ENCODE results near the gene MAP3K7.
"Not testable (repeated sequence)": the region's sequence is repeated elsewhere in the genome, so short reads cannot be mapped to it uniquely, and the experiment has no call there.

MAP3K7 gene

DNA sequence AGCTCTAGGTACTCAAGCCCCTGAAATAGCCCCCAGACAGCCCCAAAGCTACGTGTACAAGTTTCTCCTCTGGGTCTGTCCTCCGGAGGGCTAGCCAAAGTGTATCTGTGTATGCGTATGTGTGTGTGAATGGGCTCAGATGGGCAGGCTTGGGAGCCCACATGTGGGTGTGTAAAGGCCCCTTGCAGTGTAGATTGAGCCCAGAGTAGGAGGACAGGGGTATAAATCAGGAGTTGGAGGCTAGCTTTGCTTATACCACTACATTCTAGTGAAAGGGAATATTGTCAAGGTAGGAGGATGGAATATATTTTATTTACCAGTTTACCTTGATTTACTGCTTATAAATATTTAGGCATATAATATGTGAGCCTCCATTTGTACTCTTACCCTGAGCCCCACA, 9.0 kb upstream of the MAP3K7 start:
- no peaks in the 10 kb centered on the region for H3K36me3 Mint-ChIP-seq
- no peak overlapping the region for H3K27ac Mint-ChIP-seq
- H3K9me3 Mint-ChIP-seq: no peaks in the 10 kb centered on the region
- CTCF ChIA-PET: no interaction called here
- H3K27me3 Mint-ChIP-seq: peaks cover 55% of the 10 kb centered on the region
- no peak for DNase-seq
- no peak overlapping the region for H3K4me3 Mint-ChIP-seq
- no peaks in the 10 kb centered on the region for H3K4me1 Mint-ChIP-seq

DNA sequence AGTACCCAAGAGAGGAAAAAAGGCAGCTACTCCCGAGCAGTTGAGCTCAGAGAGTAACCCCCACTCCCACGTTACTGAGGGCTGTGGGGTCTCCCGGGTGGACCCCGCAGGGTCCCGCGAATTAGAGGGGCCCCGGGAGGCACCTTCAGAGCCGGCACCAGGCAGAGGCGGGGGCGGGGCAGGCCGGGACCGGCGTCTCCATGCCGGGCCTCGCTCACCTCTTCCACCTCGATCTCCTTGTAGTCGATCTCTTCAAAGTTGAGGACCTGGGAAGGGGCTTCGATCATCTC, 381 bp downstream of the MAP3K7 start:
- H3K4me1 Mint-ChIP-seq: peaks cover 47% of the 10 kb centered on the region
- peaks cover 11% of the 10 kb centered on the region for H3K36me3 Mint-ChIP-seq
- peak overlapping the region; percentile 96 for H3K27ac Mint-ChIP-seq
- CTCF ChIA-PET: no interaction called here
- peak overlapping the region; percentile 95 for H3K4me3 Mint-ChIP-seq
- no peaks in the 10 kb centered on the region for H3K9me3 Mint-ChIP-seq
- H3K27me3 Mint-ChIP-seq: peaks cover 20% of the 10 kb centered on the region
- DNase-seq: no peak

- H3K4me3 Mint-ChIP-seq: peak overlapping the region; percentile 53
- peaks cover 11% of the 10 kb centered on the region for H3K36me3 Mint-ChIP-seq
- CTCF ChIA-PET: interaction anchor here (0.7 kb wide), 1 partner anchor 107 kb away, joined by 3 read pairs; no protein-coding TSS in a partner anchor
- DNase-seq: no peak
- no peaks in the 10 kb centered on the region for H3K9me3 Mint-ChIP-seq
- peaks cover 17% of the 10 kb centered on the region for H3K27me3 Mint-ChIP-seq
- no peak overlapping the region for H3K27ac Mint-ChIP-seq
- peaks cover 47% of the 10 kb centered on the region for H3K4me1 Mint-ChIP-seq
Measured at GRCh38 chr6:90584636-90585255, 2.1 kb downstream of the MAP3K7 start.

DNA sequence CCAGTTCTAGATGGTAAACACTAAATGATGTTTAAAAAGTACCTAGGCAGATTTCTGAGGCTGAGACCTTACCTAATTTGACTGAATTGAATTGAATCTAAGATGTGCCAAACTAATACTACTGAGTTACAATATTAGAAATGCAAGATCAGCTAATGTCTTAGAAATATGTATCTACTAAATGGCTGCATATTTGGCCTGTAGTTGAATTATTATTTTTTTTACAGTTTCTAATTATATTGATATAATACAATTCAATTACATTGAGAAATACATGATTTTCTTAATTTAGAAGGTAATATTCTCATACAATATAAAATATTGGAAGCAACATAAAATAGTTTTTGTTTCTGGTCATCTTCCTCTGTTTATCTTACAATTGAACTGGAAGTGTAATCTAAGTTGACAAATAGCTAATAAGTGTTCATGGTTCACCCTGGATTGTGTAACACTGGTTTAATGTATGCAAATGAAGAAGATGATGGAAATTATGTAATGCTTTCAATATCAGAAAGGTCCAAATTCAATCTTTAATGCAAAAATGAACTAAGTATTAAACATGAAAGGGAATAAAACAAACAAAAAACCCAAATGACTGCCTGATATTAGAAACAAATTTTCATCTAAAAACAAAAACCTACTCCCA, 2.9 kb downstream of the MAP3K7 start:
- no peak overlapping the region for H3K4me3 Mint-ChIP-seq
- CTCF ChIA-PET: interaction anchor here (0.7 kb wide), 1 partner anchor 106 kb away, joined by 3 read pairs; no protein-coding TSS in a partner anchor
- H3K9me3 Mint-ChIP-seq: no peaks in the 10 kb centered on the region
- no peak overlapping the region for H3K27ac Mint-ChIP-seq
- DNase-seq: no peak
- H3K4me1 Mint-ChIP-seq: peaks cover 47% of the 10 kb centered on the region
- peaks cover 10% of the 10 kb centered on the region for H3K36me3 Mint-ChIP-seq
- peaks cover 10% of the 10 kb centered on the region for H3K27me3 Mint-ChIP-seq

GRCh38 chr6:90583179-90583835, 3.6 kb downstream of the MAP3K7 start:
- no peaks in the 10 kb centered on the region for H3K9me3 Mint-ChIP-seq
- H3K27ac Mint-ChIP-seq: no peak overlapping the region
- H3K4me1 Mint-ChIP-seq: peaks cover 42% of the 10 kb centered on the region
- CTCF ChIA-PET: no interaction called here
- H3K36me3 Mint-ChIP-seq: peaks cover 10% of the 10 kb centered on the region
- no peak overlapping the region for H3K4me3 Mint-ChIP-seq
- peaks cover 8% of the 10 kb centered on the region for H3K27me3 Mint-ChIP-seq
- no peak for DNase-seq

- no peak for DNase-seq
- Mint-ChIP-seq H3K27me3 (no peaks in the 10 kb centered on the region), H3K4me1 (peaks cover 29% of the 10 kb centered on the region), H3K9me3 (no peaks in the 10 kb centered on the region), H3K36me3 (peaks cover 4% of the 10 kb centered on the region), H3K27ac (no peak overlapping the region), H3K4me3 (no peak overlapping the region)
- CTCF ChIA-PET: interaction anchor here (0.8 kb wide), 1 partner anchor 82 kb away, joined by 5 read pairs; no protein-coding TSS in a partner anchor
Measured at GRCh38 chr6:90581146-90581545, 5.7 kb downstream of the MAP3K7 start.

DNA sequence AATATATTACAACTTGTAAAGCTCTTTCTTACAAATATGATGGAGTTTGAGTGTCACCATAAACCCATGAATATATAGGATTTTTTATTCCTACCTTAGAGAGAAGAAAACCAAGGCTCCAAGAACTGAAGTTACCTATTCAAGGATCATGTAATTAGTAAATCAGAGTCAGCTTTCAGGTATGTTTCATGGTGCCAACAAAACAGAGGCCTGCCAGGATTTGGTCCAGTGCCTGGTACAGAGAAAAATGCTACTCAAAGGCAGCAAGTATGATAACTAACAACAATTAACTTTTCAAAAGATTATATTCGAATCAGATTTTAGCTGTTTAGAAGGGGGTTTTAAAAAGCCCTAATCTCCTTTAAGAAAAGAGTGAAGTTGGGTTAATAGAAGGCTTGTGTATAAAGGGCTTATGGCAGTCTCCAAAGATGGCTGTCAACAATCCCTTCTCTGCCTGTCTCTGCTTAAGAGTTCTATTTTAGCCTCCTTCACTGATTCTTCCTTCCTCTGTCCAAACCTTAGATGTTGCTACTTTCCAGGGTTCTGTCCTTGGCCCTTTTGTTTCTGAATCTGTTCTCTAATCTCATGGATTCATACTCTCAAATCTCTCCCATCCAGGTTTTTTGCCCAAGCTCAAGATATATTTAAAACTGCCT, 7.8 kb downstream of the MAP3K7 start:
- no peaks in the 10 kb centered on the region for H3K27me3 Mint-ChIP-seq

DNA sequence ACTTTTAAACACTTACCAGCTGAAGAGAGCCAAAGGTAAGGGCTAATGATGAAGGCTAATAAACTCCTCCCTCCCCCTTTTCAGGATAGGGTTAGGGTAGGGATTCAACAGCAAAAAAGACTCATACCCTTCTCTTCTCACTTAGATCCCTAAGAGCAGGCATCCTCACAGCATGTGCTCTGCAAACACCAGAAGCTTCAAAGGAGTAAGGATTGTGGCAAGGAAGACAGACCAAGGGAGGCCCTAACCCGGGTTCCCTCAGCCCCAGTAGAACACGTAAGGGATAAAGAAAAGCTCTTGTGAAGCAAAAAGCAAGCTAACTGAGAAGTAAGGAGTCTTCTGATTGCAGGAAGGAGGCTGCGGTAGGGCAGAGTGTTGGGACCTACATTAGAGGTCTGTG, 11.6 kb downstream of the MAP3K7 start:
- no peak overlapping the region for H3K27ac Mint-ChIP-seq
- no peaks in the 10 kb centered on the region for H3K4me1 Mint-ChIP-seq
- H3K9me3 Mint-ChIP-seq: no peaks in the 10 kb centered on the region
- no peak overlapping the region for H3K4me3 Mint-ChIP-seq
- CTCF ChIA-PET: no interaction called here
- no peaks in the 10 kb centered on the region for H3K27me3 Mint-ChIP-seq
- DNase-seq: no peak
- peaks cover 7% of the 10 kb centered on the region for H3K36me3 Mint-ChIP-seq

More for the DNA sequence above, 7.8 kb downstream of the MAP3K7 start:
- Mint-ChIP-seq H3K4me1 (peaks cover 12% of the 10 kb centered on the region), H3K9me3 (no peaks in the 10 kb centered on the region), H3K36me3 (no peaks in the 10 kb centered on the region), H3K27ac (no peak overlapping the region), H3K4me3 (no peak overlapping the region)
- CTCF ChIA-PET: no interaction called here
- no peak for DNase-seq

DNA sequence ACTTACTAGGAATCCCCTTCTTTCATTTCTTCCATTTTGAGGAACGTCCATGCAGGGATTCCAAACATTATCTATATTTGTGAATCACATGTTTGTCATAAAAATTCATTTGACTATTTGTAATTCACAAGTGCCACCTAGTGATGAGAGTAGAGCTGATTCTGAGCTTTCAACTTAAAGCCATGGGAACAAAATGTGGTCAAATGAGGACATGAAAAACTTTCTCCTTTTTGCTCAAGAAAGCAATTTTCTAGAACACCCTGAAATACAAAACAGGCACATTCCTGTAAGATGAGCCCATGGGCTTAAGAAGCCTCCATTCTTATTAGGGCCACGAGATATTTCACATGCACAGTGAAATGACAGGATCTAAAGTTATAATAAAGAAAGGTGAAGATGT, 12.3 kb downstream of the MAP3K7 start:
- Mint-ChIP-seq H3K9me3 (no peaks in the 10 kb centered on the region), H3K27me3 (no peaks in the 10 kb centered on the region), H3K27ac (no peak overlapping the region), H3K4me1 (no peaks in the 10 kb centered on the region), H3K4me3 (no peak overlapping the region), H3K36me3 (peaks cover 8% of the 10 kb centered on the region)
- no peak for DNase-seq
- CTCF ChIA-PET: no interaction called here

- no peak overlapping the region for H3K27ac Mint-ChIP-seq
- H3K36me3 Mint-ChIP-seq: peaks cover 17% of the 10 kb centered on the region
- CTCF ChIA-PET: no interaction called here
- DNase-seq: no peak
- no peaks in the 10 kb centered on the region for H3K9me3 Mint-ChIP-seq
- H3K4me1 Mint-ChIP-seq: no peaks in the 10 kb centered on the region
- H3K4me3 Mint-ChIP-seq: no peak overlapping the region
- no peaks in the 10 kb centered on the region for H3K27me3 Mint-ChIP-seq
Measured at GRCh38 chr6:90573624-90574023, 13.2 kb downstream of the MAP3K7 start.

GRCh38 chr6:90572856-90573255, 14.0 kb downstream of the MAP3K7 start:
- no peaks in the 10 kb centered on the region for H3K4me1 Mint-ChIP-seq
- H3K9me3 Mint-ChIP-seq: no peaks in the 10 kb centered on the region
- H3K27ac Mint-ChIP-seq: no peak overlapping the region
- H3K36me3 Mint-ChIP-seq: peaks cover 20% of the 10 kb centered on the region
- CTCF ChIA-PET: no interaction called here
- H3K27me3 Mint-ChIP-seq: no peaks in the 10 kb centered on the region
- DNase-seq: no peak
- no peak overlapping the region for H3K4me3 Mint-ChIP-seq

DNA sequence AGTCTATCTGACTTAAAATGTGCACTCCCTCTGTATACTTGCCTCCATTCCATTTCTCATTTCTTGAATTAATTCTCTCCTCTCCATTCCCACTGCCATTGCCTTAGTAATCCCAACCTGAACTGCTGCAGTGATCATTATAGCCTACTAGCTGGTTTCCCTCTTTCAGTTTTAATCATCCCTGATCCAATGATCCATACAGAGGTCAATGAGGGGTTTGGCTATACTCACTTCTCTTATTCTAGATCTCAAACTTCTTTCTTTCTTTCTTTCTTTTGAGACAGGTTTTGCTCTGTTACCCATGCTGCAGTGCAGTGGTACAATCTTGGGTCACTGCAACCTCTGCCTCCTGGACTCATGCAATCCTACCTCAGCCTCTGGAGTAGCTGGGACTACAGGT, 17.6 kb downstream of the MAP3K7 start:
- CTCF ChIA-PET: interaction anchor here (1.3 to 1.4 kb wide), 2 partner anchors 15 to 41 kb away, joined by 3 to 5 read pairs; no protein-coding TSS in a partner anchor
- Mint-ChIP-seq H3K4me3 (no peak overlapping the region), H3K27ac (no peak overlapping the region), H3K36me3 (peaks cover 47% of the 10 kb centered on the region), H3K9me3 (peaks cover 7% of the 10 kb centered on the region), H3K27me3 (no peaks in the 10 kb centered on the region), H3K4me1 (peaks cover 2% of the 10 kb centered on the region)
- no peak for DNase-seq

DNA sequence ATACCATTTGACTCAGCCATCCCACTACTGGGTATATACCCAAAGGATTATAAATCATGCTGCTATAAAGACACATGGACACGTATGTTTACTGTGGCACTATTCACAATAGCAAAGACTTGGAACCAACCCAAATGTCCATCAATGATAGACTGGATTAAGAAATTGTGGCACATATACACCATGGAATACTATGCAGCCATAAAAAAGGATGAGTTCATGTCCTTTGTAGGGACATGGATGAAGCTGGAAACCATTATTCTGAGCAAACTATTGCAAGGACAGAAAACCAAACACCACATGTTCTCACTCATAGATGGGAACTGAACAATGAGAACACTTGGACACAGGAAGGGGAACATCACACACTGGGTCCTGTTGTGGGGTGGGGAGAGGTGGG, 19.2 kb downstream of the MAP3K7 start:
- DNase-seq, H3K9me3 Mint-ChIP-seq, CTCF ChIA-PET, H3K4me3 Mint-ChIP-seq, H3K27ac Mint-ChIP-seq, H3K27me3 Mint-ChIP-seq: not testable (repeated sequence)
- Mint-ChIP-seq H3K4me1 (peaks cover 12% of the 10 kb centered on the region), H3K36me3 (peaks cover 63% of the 10 kb centered on the region)

DNA sequence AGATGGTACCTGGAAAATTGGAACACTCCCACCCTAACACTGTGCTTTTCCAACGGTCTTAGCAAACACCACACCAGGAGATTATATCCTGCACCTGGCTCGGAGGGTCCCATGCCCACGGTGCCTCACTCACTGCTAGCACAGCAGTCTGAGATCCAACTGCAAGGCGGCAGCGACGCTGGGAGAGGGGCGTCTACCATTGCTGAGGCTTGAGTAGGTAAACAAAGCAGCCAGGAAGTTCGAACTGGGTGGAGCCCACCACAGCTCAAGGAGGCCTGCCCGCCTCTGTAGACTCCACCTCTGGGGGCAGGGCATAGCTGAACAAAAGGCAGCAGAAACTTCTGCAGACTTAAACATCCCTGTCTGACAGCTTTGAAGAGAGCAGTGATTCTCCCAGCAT, 24.5 kb downstream of the MAP3K7 start:
- CTCF ChIA-PET, H3K27me3 Mint-ChIP-seq, H3K9me3 Mint-ChIP-seq, H3K4me3 Mint-ChIP-seq: not testable (repeated sequence)
- H3K4me1 Mint-ChIP-seq: peaks cover 22% of the 10 kb centered on the region
- H3K36me3 Mint-ChIP-seq: peaks cover 64% of the 10 kb centered on the region
- H3K27ac Mint-ChIP-seq: peak overlapping the region; percentile 86
- DNase-seq: peak; percentile 63

DNA sequence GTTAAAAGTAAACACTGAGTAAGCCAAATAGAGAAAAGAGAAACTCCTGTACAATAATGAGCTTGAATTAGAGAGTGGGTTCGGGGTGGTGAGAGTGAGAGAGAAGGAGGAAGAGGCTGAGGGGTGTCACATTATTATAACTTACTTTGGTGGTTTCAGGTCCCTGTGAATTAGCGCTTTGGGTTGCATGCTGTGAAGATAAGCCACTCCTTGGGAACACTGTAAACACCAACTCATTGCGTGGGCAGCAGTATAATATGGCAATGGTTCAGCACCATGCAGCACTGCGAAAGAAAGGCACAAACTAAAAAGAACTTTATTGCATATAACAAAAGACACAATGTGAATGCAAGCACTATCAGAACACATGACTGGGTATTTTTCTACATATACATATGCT, 26.9 kb downstream of the MAP3K7 start:
- peaks cover 22% of the 10 kb centered on the region for H3K4me1 Mint-ChIP-seq
- H3K36me3 Mint-ChIP-seq: peaks cover 53% of the 10 kb centered on the region
- no peaks in the 10 kb centered on the region for H3K27me3 Mint-ChIP-seq
- H3K27ac Mint-ChIP-seq: no peak overlapping the region
- H3K4me3 Mint-ChIP-seq: no peak overlapping the region
- CTCF ChIA-PET: no interaction called here
- no peak for DNase-seq
- H3K9me3 Mint-ChIP-seq: peaks cover 5% of the 10 kb centered on the region
